ENCODE measurements around the gene LRRC4C.

Gene LRRC4C

DNA sequence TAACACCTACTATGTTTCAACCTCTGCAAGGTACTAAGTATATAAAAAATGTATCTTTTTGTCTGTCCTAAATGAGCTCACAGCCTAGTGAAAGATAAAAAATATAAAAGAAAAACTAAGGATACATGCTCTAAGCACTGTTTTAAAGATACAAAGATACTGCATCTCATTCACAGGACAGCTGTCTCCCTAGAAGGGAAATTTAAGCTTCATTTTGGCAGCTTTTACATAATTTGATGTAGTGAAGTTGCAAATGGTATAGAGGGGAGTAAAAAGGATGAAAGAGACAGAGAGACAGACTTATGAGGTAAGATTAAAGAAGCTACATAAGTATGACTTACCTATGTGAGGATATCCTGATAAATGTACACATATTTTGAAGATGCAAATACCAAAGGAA, 53.6 kb downstream of the LRRC4C start:
- Histone ChIP-seq H3K9ac (ENCODE audit: low read depth, low read length, poor library complexity) (no peak overlapping the region), H2AFZ (ENCODE audit: low read length) (no peak overlapping the region), H3K27ac (replicated peaks; ENCODE audit: low read length) (no peak overlapping the region), H3K4me1 (ENCODE audit: control insufficient read depth in 2 of 2, insufficient read depth in 1 of 2, low read depth in 1 of 2, low read length in 2 of 2) (peaks cover 2 to 6% of the 10 kb centered on the region in 2 donors), H3K4me3 (ENCODE audit: low read length in 2 of 2) (no peak overlapping the region), H3K79me1 (ENCODE audit: low read depth, low read length) (no peaks in the 10 kb centered on the region), H2BK12ac (ENCODE audit: low read length) (no peak overlapping the region), H3K18ac (ENCODE audit: low read length) (no peak overlapping the region), H2AK5ac (ENCODE audit: low read depth, low read length) (no peak overlapping the region), H4K8ac (ENCODE audit: low read depth, low read length) (no peak overlapping the region), H2BK120ac (ENCODE audit: low read depth, low read length) (no peak overlapping the region), H3K9me3 (replicated peaks in 1 of 2; ENCODE audit: control insufficient read depth in 2 of 2, insufficient read depth in 1 of 2, low read depth in 1 of 2, low read length in 2 of 2) (no peaks in the 10 kb centered on the region), H4K91ac (ENCODE audit: low read depth, low read length, poor library complexity) (no peak overlapping the region), H3K4ac (ENCODE audit: low read length) (no peak overlapping the region), H2BK15ac (ENCODE audit: low read length) (no peak overlapping the region), H3K23ac (ENCODE audit: low read depth, low read length, poor library complexity) (no peak overlapping the region), H3K36me3 (replicated peaks in 1 of 2; ENCODE audit: control insufficient read depth in 2 of 2, insufficient read depth in 2 of 2, low read length in 2 of 2) (no peaks in the 10 kb centered on the region), H3K14ac (ENCODE audit: low read length) (no peak overlapping the region), H3K27me3 (ENCODE audit: control insufficient read depth in 3 of 3, insufficient read depth in 3 of 3, low read depth in 1 of 3, low read length in 3 of 3) (no peaks in the 10 kb centered on the region), H3K4me2 (ENCODE audit: insufficient read depth, low read length, poor library complexity, severe bottlenecking) (no peak overlapping the region), H2BK5ac (ENCODE audit: low read length) (no peak overlapping the region)
- no peak for DNase-seq (ENCODE audit: low spot score)

DNA sequence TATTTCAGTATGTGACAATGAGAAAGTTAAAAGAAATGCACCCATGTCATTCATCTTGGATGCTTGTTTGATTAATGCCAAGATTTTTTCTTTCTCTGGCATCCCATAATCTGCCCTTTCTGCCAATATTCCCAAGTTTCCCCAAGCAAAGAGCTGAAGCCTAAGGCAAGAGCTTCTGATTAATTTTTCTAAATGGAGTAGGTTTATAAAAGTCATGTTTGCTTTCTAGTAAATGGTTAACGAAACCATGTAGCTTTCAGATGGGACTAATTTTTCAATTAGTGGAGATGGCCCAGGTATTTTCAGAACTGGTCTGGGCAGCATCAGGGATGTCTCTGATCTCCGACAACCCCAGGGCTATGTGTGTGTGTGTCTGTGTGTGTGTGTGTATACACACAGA, 55.3 kb downstream of the LRRC4C start:
- H2BK15ac ChIP-seq (ENCODE audit: low read length), result no peak overlapping the region
- WGBS, 2 donors (ENCODE audit: extremely low coverage in 2 of 2, insufficient read length in 2 of 2, insufficient replicate concordance in 1 of 2), result no CpG with 5 or more reads among the region's 2 CpGs
- H3K36me3 ChIP-seq (replicated peaks in 1 of 2; ENCODE audit: control insufficient read depth in 2 of 2, insufficient read depth in 2 of 2, low read length in 2 of 2), result no peaks in the 10 kb centered on the region
- H2BK120ac ChIP-seq (ENCODE audit: low read depth, low read length), result no peak overlapping the region
- H3K9ac ChIP-seq (ENCODE audit: low read depth, low read length, poor library complexity), result no peak overlapping the region
- no peak overlapping the region for H2AFZ ChIP-seq (ENCODE audit: low read length)
- no peak overlapping the region for H2BK12ac ChIP-seq (ENCODE audit: low read length)
- no peak overlapping the region for H3K23ac ChIP-seq (ENCODE audit: low read depth, low read length, poor library complexity)
- H3K27ac ChIP-seq (replicated peaks; ENCODE audit: low read length), result no peak overlapping the region
- peaks cover 2 to 7% of the 10 kb centered on the region in 2 donors for H3K4me1 ChIP-seq (ENCODE audit: control insufficient read depth in 2 of 2, insufficient read depth in 1 of 2, low read depth in 1 of 2, low read length in 2 of 2)
- no peak overlapping the region for H3K18ac ChIP-seq (ENCODE audit: low read length)
- no peak overlapping the region for H3K14ac ChIP-seq (ENCODE audit: low read length)
- H3K79me1 ChIP-seq (ENCODE audit: low read depth, low read length), result no peaks in the 10 kb centered on the region
- H4K91ac ChIP-seq (ENCODE audit: low read depth, low read length, poor library complexity), result no peak overlapping the region
- no peak overlapping the region for H3K4me3 ChIP-seq (ENCODE audit: low read length in 2 of 2)
- H4K8ac ChIP-seq (ENCODE audit: low read depth, low read length), result no peak overlapping the region
- no peak overlapping the region for H3K4me2 ChIP-seq (ENCODE audit: insufficient read depth, low read length, poor library complexity, severe bottlenecking)
- no peaks in the 10 kb centered on the region for H3K27me3 ChIP-seq (ENCODE audit: control insufficient read depth in 3 of 3, insufficient read depth in 3 of 3, low read depth in 1 of 3, low read length in 3 of 3)
- H2AK5ac ChIP-seq (ENCODE audit: low read depth, low read length), result no peak overlapping the region
- no peak overlapping the region for H3K4ac ChIP-seq (ENCODE audit: low read length)
- no peak overlapping the region for H2BK5ac ChIP-seq (ENCODE audit: low read length)
- DNase-seq (ENCODE audit: low spot score), result no peak
- no peaks in the 10 kb centered on the region for H3K9me3 ChIP-seq (replicated peaks in 1 of 2; ENCODE audit: control insufficient read depth in 2 of 2, insufficient read depth in 1 of 2, low read depth in 1 of 2, low read length in 2 of 2)

DNA sequence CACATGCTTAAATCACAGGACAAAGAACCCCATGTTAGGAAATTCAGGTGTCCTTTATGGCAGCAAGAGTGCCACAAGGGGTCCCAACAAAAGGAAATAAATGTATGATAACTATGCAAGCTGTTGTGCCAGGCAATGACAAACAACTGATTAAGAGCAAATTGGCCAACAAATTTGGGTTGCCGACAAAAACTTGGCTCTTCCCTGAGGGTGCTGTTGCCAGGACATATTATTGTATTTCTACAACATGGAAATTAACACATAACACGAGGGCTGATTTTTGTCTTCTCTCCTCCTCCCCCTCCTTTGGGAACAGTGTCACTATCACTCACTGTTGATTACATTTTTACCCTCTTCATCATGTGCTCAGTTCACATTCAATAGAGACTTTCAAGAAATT, 56.0 kb downstream of the LRRC4C start:
- Histone ChIP-seq H4K8ac (ENCODE audit: low read depth, low read length) (no peak overlapping the region), H3K4me1 (ENCODE audit: control insufficient read depth in 2 of 2, insufficient read depth in 1 of 2, low read depth in 1 of 2, low read length in 2 of 2) (peaks cover 0 to 2% of the 10 kb centered on the region in 2 donors), H3K27me3 (ENCODE audit: control insufficient read depth in 3 of 3, insufficient read depth in 3 of 3, low read depth in 1 of 3, low read length in 3 of 3) (no peaks in the 10 kb centered on the region), H2AFZ (ENCODE audit: low read length) (no peak overlapping the region), H2BK5ac (ENCODE audit: low read length) (no peak overlapping the region), H3K4ac (ENCODE audit: low read length) (no peak overlapping the region), H3K36me3 (replicated peaks in 1 of 2; ENCODE audit: control insufficient read depth in 2 of 2, insufficient read depth in 2 of 2, low read length in 2 of 2) (no peaks in the 10 kb centered on the region), H3K79me1 (ENCODE audit: low read depth, low read length) (no peaks in the 10 kb centered on the region), H2BK15ac (ENCODE audit: low read length) (no peak overlapping the region), H3K9ac (ENCODE audit: low read depth, low read length, poor library complexity) (no peak overlapping the region), H3K4me3 (ENCODE audit: low read length in 2 of 2) (no peak overlapping the region), H2AK5ac (ENCODE audit: low read depth, low read length) (no peak overlapping the region), H3K14ac (ENCODE audit: low read length) (no peak overlapping the region), H2BK12ac (ENCODE audit: low read length) (no peak overlapping the region), H3K4me2 (ENCODE audit: insufficient read depth, low read length, poor library complexity, severe bottlenecking) (no peak overlapping the region), H3K9me3 (replicated peaks in 1 of 2; ENCODE audit: control insufficient read depth in 2 of 2, insufficient read depth in 1 of 2, low read depth in 1 of 2, low read length in 2 of 2) (no peaks in the 10 kb centered on the region), H3K18ac (ENCODE audit: low read length) (no peak overlapping the region), H2BK120ac (ENCODE audit: low read depth, low read length) (no peak overlapping the region), H3K27ac (replicated peaks; ENCODE audit: low read length) (no peak overlapping the region), H3K23ac (ENCODE audit: low read depth, low read length, poor library complexity) (no peak overlapping the region), H4K91ac (ENCODE audit: low read depth, low read length, poor library complexity) (no peak overlapping the region)
- no CpG with 5 or more reads among the region's 2 CpGs for WGBS, 2 donors (ENCODE audit: extremely low coverage in 2 of 2, insufficient read length in 2 of 2, insufficient replicate concordance in 1 of 2)
- DNase-seq (ENCODE audit: low spot score), result no peak

DNA sequence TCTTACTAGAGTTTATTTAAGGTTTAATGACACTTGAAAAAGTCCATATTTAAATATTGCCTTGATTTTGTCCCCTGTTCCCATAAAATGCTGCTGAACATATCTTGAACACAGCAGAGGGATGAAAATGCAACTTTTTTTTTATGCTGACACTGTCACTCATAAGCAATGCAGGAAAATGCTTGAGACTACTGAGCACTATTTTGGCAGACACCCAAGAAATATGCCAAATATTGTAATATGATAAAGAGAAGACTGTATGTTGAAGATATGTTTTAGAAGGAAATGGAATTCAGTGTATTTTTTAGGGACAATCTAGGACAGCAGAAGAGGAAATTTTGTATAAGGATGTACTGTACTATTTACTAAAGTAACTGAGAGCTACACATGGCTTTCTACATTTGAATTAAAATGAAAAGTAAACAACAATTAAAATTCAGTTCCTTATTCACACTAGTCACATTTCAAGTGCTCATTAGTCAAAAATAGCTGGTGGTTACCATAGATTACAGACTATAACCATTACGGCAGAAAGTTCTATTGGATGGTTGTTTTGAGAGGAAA, 58.6 kb downstream of the LRRC4C start:
- peaks cover 0 to 6% of the 10 kb centered on the region in 2 donors for H3K4me1 ChIP-seq (ENCODE audit: control insufficient read depth in 2 of 2, insufficient read depth in 1 of 2, low read depth in 1 of 2, low read length in 2 of 2)

More for the DNA sequence above, 58.6 kb downstream of the LRRC4C start:
- H2AFZ ChIP-seq (ENCODE audit: low read length), result no peak overlapping the region
- H4K8ac ChIP-seq (ENCODE audit: low read depth, low read length), result no peak overlapping the region
- H2BK12ac ChIP-seq (ENCODE audit: low read length), result no peak overlapping the region
- no peak overlapping the region for H3K23ac ChIP-seq (ENCODE audit: low read depth, low read length, poor library complexity)
- H3K14ac ChIP-seq (ENCODE audit: low read length), result no peak overlapping the region
- no peak overlapping the region for H3K9ac ChIP-seq (ENCODE audit: low read depth, low read length, poor library complexity)
- H2BK120ac ChIP-seq (ENCODE audit: low read depth, low read length), result no peak overlapping the region
- no peaks in the 10 kb centered on the region for H3K36me3 ChIP-seq (replicated peaks in 1 of 2; ENCODE audit: control insufficient read depth in 2 of 2, insufficient read depth in 2 of 2, low read length in 2 of 2)
- H3K79me1 ChIP-seq (ENCODE audit: low read depth, low read length), result no peaks in the 10 kb centered on the region
- H3K18ac ChIP-seq (ENCODE audit: low read length), result no peak overlapping the region
- no peak for DNase-seq (ENCODE audit: low spot score)
- H2AK5ac ChIP-seq (ENCODE audit: low read depth, low read length), result no peak overlapping the region
- no peak overlapping the region for H3K4me2 ChIP-seq (ENCODE audit: insufficient read depth, low read length, poor library complexity, severe bottlenecking)
- H2BK5ac ChIP-seq (ENCODE audit: low read length), result no peak overlapping the region
- no peak overlapping the region for H3K4ac ChIP-seq (ENCODE audit: low read length)
- H3K27ac ChIP-seq (replicated peaks; ENCODE audit: low read length), result no peak overlapping the region
- no peak overlapping the region for H2BK15ac ChIP-seq (ENCODE audit: low read length)
- no peaks in the 10 kb centered on the region for H3K27me3 ChIP-seq (ENCODE audit: control insufficient read depth in 3 of 3, insufficient read depth in 3 of 3, low read depth in 1 of 3, low read length in 3 of 3)
- no CpG with 5 or more reads among the region's 1 CpG for WGBS, 2 donors (ENCODE audit: extremely low coverage in 2 of 2, insufficient read length in 2 of 2, insufficient replicate concordance in 1 of 2)
- H3K9me3 ChIP-seq (replicated peaks in 1 of 2; ENCODE audit: control insufficient read depth in 2 of 2, insufficient read depth in 1 of 2, low read depth in 1 of 2, low read length in 2 of 2), result no peaks in the 10 kb centered on the region
- no peak overlapping the region for H3K4me3 ChIP-seq (ENCODE audit: low read length in 2 of 2)
- no peak overlapping the region for H4K91ac ChIP-seq (ENCODE audit: low read depth, low read length, poor library complexity)
